Fibroblast of skin of right biceps (primary cell): Measurements from ENCODE around the gene ECSIT.
A peak's percentile ranks its signal among the peaks of the same experiment; 100 is the strongest.
"Not testable (repeated sequence)": the region's sequence is repeated elsewhere in the genome, so short reads cannot be mapped to it uniquely, and the experiment has no call there.

Experiments used
- DNase-seq: peaks from one replicate; pipeline ENCODE4 v3.0.0-alpha.2; 2013

The ECSIT gene, protein sequence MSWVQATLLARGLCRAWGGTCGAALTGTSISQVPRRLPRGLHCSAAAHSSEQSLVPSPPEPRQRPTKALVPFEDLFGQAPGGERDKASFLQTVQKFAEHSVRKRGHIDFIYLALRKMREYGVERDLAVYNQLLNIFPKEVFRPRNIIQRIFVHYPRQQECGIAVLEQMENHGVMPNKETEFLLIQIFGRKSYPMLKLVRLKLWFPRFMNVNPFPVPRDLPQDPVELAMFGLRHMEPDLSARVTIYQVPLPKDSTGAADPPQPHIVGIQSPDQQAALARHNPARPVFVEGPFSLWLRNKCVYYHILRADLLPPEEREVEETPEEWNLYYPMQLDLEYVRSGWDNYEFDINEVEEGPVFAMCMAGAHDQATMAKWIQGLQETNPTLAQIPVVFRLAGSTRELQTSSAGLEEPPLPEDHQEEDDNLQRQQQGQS

DNA sequence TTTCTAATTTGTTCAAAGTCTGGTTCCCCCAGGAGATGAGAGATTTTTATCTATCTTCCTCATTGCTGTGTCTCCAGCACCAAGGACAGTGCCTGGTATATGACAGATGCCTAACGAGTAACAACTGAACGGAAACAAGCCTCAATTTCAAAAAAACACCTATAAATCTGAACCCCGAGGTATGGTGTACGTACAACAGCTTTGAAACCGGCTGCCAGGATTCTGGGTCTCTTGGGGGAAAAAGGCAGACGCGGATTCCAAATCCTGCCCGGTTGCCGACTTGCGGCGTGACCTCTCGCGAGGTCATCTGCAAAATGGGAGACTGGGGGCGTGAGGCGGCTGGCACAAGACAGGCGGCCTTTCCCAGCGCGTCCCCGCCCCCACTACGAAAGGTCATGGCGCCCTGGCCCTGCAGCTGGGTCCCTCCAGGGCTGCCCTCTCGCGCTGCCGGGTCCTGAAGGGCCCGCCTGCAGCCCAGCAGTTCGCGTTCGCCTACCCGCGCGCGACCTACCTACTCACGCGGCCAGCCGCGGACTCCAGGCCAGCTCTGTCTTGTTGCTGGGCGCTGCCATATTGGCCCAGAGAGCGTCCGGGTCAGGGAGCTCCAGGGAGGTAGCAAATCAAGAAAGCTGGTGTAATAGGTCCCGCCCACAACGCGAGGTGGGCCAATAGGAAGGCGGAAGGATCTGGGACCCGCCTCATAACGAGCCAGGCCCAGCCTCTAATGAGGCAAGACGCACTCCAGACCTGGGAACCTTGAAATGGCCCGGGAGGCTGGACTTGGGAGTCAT, at the start of gene ECSIT:
Gene ECSIT, minus strand, starts transcription at position 584 of the 791 bp plus-strand sequence. CDS start 9,964 bp downstream, outside the sequence.
- DNase-seq, result peak; percentile 99

DNA sequence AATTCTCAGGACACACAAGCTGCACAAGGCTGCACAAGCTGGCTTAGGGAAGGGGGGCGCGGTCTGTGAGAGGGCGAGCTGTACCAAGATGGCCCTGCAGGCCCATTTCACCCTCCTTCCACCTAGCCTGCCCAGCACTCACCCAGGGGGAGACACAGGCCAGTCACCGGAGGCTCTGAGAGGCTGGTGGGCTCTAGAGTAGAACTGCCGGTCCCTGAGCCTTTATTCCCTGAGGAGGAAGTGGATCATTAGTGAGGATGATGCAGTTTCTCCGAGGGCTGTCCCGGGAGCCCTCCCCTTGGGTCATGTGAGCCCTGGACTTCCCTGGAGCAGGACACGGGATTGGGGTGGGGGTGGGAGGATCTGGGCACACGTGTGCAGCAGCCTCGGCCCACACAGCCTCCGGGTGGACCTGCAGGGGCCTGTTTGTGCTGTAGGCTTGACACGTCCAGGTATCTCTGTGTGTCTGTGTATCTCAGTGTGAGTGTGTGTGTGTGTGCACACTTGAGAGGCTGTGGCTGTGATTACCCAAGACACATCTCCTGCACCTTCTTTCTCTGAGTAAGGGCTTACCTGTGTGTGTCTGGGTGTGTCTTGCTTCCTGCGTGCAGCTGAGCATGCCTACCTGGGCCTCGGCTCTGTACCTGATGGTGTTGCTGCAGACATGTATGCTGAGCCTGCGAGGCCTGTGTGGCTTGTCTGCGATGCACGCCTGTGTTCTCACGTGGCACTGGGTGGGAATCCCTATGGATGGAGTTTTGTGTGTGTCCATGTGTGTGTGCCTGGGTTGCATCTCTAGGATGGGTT, 48.7 kb upstream of the ECSIT start, which contains the start of gene ACP5:
Gene ACP5, minus strand, starts transcription at position 195 of the 807 bp plus-strand sequence. CDS start 328 bp downstream, outside the sequence.
- DNase-seq, result peak; percentile 33

DNA sequence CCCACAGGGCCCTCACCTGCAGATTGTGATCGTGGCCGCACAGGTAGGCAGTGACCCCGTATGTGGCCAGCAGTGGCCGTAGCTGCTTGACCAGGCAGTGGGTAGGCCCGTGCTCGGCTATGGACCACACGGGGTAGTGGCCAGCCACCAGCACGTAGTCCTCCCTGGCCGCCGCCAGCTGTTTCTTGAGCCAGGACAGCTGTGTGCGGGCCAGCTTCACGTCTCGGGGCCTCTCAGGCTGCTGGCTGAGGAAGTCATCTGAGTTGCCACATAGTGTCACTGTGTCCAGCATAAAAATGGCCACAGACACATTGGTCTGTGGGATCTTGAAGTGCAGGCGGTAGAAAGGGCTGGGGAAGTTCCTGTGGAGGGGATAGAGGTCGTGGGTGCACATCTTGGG, 47.3 kb upstream of the ECSIT start:
- DNase-seq, result no peak

DNA sequence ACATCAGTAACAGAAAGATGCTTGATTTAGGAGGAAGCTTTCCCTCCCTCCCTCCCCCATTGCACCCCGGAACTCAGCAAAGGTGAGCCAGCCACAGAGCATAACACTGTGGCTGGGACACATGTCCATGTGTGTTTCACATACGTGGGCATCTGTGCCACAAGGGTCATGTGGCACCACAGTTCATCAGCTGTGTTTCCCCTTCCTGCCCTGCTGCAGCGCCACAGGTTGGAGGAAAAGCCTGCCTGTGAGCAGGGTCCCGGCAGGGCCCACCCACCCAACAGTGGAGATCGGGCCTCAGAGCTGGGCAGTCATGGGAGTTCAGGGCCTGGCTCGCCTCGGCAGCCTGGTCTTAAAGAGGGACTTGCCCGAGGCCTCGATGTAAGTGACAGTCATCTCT, 45.8 kb upstream of the ECSIT start:
- no peak for DNase-seq

DNA sequence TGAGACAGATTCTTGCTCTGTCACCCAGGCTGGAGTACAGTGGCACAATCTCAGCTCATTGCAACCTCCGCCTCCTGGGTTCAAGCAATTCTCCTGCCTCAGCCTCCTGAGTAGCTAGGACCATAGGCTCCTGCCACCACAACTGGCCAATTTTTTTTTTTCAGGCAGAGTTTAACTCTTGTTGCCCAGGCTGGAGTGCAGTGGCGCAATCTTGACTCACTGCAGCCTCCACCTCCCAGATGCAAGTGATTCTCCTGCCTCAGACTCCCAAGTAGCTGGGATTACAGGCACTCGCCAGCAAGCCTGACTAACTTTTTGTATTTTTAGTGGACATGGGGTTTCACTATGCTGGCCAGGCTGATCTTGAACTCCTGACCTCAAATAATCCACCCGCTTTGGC, 44.8 kb upstream of the ECSIT start:
- DNase-seq, result not testable (repeated sequence)

DNA sequence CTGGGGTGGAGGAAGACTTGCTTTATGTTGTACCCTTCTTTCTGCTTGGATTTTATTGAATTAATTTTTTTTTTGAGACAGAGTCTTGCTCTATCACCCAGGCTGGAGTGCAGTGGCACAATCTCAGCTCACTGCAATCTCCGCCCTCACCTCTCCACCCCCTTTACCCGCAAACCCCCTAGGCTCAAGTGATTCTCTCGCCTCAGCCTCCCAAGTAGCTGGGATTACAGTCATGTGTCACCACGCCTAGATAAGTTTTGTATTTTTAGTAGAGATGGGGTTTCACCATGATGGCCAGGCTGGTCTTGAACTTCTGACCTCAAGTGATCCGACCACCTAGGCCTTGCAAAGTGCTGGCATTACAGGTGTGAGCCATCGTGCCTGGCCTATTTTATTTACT, 44.4 kb upstream of the ECSIT start:
- DNase-seq, result not testable (repeated sequence)

DNA sequence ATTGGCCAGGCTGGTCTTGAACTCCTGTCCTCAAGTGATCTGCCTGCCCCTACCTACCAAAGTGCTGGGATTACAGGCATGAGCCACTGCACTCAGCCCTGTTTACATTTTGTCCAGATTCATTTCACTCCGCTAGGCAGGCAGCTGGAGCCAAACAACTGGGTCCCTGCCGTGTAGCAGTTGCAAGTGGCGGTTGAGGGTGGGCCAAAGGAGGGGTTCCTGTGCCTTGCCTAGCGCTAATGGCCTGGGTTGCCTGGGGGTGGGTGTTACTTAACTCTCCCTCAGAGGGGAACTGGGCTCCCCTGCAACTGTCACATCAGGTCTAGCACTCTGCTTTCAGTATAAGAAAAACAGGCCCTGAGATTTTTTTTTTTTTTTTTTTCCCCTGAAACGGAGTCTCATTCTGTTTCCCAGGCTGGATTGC, 41.1 kb upstream of the ECSIT start:
- DNase-seq, result no peak

DNA sequence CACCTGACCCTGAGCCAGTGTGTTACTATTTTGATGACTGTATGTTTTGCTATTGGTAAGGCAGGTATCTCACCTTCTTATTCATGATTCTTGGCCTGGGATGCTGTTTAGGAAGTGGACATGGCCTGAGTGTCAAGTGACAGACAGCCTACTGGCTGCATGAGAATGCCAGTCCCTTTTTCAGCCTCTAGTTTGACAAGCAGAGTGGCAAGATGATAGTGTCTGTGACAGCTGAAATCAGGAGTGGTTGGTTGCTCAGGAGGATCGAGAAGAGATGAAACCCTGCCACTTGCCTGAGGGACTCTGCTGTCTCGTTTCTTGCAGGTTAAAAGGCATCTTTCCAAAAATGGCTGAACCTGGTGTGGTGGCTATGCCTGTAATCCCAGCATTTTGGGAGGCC, 37.2 kb upstream of the ECSIT start:
- no peak for DNase-seq

DNA sequence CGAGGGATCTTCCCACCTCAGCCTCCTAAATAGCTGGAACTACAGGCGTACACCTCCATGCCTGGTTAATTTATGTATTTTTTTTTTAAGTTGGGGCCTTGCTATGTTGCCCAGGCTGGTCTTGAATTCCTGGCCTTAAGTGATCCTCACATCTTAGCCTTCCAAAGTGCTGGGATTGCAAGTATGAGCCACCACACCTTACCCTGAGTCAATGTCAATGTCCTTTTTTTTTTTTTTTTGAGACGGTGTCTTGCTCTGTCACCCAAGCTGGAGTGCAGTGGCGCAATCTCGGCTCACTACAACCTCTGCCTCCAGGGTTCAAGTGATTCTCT, 36.7 kb upstream of the ECSIT start:
- DNase-seq, result not testable (repeated sequence)

DNA sequence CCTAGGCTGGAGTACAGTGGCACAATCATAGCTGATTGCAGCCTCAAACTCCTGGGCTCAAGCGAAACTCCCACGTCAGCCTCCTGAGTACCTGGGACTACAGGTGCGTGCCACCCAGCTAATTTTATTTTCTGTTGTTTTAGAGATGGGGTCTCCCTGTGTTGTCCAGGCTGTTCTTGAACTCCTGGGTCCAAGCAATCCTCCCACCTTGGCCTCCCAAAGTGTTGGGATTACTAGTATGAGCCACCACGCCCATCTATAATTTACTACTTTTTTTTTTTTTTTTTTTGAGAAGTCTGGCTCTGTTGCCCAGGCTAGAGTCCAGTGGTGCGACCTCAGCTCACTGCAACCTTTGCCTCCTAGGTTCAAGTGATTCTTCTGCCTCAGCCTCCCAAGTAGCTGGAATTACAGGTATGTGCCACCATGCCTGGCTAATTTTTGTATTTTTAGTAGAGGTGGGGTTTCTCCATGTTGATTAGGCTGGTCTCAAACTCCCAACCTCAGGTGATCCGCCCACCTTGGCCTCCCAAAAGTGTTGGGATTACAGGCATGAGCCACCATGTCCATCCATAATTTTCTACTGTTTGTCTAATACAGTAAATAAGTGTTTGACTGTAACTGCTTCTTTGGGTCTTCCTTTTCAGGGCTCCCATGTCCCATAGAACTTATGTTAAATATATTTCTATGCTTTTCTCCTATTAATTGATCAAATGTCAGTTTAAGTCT, 35.3 kb upstream of the ECSIT start:
- not testable (repeated sequence) for DNase-seq

DNA sequence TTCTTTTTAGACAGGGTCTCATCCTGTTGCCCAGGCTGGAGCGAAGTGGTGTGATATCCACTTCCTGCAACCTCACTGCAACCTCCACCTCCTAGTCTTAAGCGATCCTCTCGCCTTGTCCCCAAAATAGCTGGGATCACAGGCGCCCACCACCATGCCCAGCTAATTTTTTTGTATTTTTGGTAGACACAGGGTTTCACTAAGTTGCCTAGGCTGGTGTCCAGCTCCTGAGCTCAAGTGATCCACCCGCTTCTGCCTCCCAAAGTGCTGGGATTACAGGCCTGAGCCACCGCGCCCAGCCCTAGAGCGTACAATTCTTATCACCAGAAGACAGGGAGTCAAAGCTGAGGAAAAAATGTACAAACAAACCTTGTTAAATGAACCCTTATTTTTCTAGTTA, 34.6 kb upstream of the ECSIT start:
- DNase-seq, result no peak

DNA sequence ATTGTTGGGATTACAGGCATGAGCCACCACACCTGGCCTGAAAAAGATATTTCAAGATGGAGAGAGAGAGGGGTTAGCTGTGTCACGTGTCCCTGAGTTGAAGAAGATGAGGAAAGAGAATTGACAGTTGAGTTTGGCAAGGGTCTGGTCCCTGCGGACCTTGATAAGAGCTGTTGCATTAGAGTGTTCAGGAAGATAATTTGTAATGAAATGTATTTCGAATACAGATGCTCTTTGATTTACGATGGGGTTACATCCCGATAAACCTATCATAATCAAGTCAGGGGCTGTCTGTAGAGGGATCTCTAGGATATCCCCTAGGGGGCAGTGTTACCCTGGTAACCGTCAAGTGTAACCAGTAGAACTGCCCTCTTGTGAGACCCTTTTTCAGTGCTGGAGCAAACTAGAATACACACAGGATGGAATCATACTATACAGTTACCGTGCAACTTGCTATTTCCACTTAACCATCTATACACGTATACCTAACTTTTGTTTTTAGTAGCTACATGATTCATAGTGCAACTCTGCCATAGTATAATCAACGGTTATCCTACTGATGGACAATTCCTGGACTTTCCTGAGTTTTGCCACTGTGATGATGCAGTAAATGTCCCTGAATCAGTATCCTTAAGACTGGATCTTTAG, 31.6 kb upstream of the ECSIT start:
- DNase-seq, result peak; percentile 73

DNA sequence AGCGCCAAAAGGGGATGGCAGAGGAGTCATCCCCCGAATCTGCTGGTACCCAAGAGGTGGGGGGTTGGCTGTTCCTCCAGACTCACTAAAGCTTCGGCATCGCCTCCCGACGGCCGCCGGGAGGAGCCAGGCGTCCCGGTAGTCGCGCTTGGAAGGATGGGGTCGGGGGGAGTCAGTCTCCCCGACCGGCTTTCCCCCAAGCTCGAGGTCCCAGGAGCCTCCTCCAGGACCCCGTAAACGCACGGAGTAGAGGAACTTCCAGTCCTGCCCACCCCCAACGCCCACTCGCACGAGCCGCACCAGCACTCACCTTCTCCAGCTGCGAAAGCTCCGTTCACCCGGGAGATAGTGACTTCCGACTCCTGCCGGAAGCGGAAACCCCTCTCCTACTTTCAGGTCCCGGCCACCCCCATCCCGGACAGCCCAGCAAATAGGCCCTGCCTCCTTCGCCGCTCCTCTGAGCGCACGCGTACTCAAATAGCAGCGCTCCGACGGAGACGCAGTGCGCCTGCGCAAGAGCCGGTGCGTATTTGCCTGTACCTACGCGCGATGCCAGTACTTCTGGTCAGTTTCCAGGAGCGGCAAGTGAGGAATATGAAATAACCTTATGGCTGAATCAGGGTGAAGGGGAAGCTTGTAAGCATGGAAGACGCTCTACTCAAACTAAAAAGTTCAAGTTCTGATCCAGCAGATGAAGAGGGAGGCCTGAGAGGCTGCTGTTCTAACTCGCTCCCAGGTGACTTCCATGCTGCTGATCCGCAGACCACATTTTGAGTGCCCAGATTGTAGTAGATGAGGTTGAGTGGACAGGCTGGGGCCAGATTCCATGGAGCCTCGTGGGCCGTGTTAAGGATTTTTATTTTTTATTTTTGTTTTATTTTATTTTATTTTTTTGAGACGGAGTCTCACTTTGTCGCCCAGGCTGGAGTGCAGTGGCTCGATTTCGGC, 30.2 kb upstream of the ECSIT start, which contains the start of gene ELOF1:
Gene ELOF1, minus strand, starts transcription at position 350 of the 948 bp plus-strand sequence. CDS start 4,883 bp downstream, outside the sequence.
- peak; percentile 97 for DNase-seq

DNA sequence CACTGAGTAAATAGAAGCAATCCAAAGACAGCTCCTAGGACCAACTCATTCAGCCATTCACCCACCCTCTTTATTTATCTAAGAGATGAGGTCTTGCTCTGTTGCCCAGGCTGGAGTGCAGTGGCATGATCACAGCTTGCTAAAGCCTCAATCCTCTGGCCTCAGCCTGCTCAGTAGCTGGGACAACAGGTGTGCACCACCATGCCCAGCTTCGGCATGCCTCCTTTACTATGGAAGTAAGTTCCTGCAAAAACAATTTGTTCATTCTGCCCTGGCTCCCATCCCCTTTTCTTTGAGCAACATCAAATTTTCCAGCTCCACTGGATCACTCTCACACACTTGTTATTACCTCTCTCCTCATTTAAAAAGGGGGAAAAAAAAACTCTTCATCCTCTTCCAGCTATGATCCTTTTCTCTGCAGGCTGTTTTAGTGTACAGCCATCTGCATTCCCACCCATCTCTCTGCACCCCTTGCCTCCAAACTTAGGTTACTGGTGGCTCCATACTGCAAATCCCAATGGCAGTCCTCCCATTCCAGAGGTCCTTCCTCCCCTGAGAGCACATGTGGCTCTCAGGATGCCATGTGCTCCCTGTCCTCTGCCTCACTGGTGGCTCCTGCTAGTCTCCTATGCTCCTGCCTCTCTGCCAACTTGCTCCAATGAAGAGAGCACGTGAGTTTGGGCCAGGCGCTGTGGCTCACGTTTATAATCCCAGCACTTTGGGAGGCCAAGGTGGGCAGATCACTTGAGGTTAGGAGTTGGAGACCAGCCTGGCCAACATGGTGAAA, 27.9 kb upstream of the ECSIT start:
- no peak for DNase-seq

DNA sequence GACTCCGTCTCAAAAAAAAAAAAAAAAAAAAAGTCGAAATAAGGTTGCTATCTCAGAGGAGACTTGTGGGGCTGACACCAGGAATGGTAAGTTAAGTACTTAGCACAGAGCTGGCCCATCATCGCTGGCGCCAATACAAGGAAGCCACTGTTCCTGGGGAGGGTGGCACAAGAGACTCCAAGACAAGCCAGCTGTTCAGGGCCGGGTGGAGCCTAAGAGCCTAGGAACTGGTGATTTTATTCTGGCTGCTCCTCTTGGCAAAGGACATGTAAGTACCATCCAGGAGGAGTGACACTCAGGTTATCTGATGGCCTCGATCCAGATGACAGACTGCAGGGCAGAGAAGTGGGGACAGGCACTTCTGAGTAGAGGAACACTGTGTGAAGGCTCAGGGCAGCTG, 26.3 kb upstream of the ECSIT start:
- DNase-seq, result no peak

DNA sequence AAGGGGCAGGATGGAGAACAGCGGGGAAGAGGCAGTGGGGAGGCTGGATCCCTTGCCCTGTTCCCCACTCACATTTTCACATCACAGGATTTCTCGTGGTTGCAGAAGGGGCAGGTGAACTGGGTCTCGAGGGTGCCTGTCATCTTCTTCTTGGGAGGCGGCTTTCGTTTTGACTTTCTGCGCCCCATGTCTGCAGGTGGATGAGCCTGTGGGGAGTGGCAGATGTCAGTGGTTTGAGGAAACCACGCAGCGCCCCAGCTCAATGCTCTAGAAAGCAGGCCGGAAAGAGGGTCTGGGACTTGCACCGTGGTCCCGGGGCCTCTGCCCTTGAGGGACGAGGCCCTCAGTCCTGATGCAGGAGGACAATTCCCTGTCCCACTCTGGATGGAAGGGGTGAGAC, 25.2 kb upstream of the ECSIT start:
- no peak for DNase-seq

DNA sequence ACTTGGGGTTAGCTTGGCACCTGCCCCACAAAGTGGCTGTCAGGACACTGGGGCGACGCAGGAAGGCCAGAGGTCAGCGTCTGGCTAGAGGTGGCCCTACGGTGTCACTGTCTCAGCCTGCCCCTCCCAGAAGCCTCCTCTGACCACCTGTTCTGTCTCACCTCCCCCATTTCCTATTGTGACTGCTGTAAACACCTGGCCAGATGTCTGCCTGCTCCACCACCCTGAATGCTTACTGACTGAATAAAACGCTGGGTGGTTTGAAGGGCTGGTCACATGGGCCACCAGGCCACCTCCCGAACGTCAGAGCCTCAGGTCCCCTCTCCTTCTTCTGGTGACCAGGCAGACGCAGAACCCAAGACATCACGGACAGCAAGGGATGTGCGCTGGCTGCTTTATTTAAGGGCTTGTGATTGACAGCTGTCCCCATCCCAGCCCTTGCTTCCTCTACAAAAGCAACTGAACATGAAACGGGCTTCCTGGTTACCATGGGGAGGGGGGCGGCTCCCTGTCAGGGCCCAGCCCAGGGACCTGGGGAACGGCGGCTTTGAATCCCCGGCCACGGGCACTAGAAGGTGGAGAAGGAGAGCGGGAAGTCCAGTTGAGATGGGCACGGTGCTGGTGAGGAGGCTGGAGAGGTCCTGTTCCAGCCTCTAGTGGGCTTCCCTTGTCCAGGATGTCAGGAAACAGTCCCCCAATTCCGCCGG, 23.9 kb upstream of the ECSIT start:
- no peak for DNase-seq

DNA sequence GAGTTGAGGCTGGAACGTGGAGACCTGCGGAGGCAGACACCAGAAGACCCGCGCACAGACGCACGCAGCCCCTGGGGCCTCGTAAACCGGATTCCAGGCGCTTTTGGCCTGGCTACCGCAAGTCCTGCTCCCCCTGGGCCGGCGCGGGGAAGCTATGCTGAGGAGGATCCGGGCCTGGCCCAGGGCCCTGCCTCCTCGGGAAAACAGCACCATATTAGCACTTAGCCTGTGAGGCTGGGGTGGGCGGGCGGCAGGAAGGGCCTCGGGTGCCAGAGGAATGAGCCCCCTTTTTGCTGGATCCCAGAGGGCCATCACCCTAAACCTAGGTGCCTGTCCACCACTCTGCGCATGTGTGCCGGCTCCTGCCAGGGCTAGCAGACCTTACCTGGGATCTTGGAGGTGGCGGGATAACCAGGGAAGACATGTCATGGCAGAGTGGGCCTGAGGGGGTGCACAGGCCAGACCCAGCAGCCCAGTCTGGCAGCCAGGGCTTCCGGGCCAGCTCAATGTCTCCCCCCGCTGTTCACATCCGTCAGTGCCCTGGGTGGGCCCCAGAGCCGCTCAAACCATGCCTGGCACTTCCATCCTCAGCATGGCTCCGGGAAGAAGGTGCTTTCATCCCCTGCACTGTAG, 22.8 kb upstream of the ECSIT start:
- peak; percentile 30 for DNase-seq

DNA sequence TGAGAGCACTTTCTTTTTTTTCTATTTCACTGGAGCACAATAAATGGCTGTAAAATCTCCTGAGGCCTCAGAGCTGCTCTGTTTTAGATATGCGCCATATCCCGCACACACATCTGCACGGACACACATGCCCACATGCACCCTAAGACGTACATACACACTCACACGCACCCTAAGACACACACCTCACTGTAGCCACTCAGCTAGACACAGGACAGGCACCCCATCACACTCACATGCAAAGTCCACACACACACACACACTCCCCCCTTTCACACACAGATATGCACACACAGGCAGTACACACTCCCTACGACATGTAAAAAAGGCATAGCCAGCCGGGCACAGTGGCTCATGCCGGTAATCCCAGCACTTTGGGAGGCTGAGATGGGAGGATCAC, 21.3 kb upstream of the ECSIT start:
- DNase-seq, result no peak
